ENCODE data around the gene SFMBT1.

- TF ChIP-seq HIVEP1 (CRISPR knock-in tag; IDR thresholded peaks at IDR 0.05) (no peak), ATF7 (IDR thresholded peaks at IDR 0.05) (no peak), KDM1A (IDR thresholded peaks at IDR 0.05) (no peak), EP300 (IDR thresholded peaks at IDR 0.05; ENCODE audit: low read length) (no peak), MYC (IDR thresholded peaks at IDR 0.05; ENCODE audit: low read depth, low read length) (no peak), MYC (CRISPR knock-in tag; IDR thresholded peaks at IDR 0.05; ENCODE audit: borderline replicate concordance, low read depth) (no peak)
Measured at GRCh38 chr3:52866427-52866826, 179.4 kb downstream of the SFMBT1 start.

All from K562 (cell line).